Ishikawa (cell line): ENCODE results near the gene CLCA2.

Source experiments
- CEBPB ChIP-seq: IDR thresholded peaks from 2 replicates; pipeline ENCODE4 v1.6.1; 2012
- CREB1 ChIP-seq: IDR thresholded peaks from 2 replicates; pipeline ENCODE4 v1.6.1; 2012; ENCODE audit warnings: low read depth
- EGR1 ChIP-seq: IDR thresholded peaks from 2 replicates; pipeline ENCODE4 v1.6.1; 2012
- EP300 ChIP-seq: IDR thresholded peaks from 2 replicates; pipeline ENCODE4 v1.6.1; 2012; ENCODE audit warnings: borderline replicate concordance
- FOXM1 ChIP-seq: IDR thresholded peaks from 2 replicates; pipeline ENCODE4 v1.6.1; 2012; ENCODE audit warnings: low read depth, borderline replicate concordance
- MAX ChIP-seq: IDR thresholded peaks from 2 replicates; pipeline ENCODE4 v1.6.1; 2012
- NFIC ChIP-seq: IDR thresholded peaks from 2 replicates; pipeline ENCODE4 v1.6.1; 2012
- RAD21 ChIP-seq: IDR thresholded peaks from 2 replicates; pipeline ENCODE4 v1.6.1; 2012; ENCODE audit warnings: low read depth
- TCF12 ChIP-seq: IDR thresholded peaks from 2 replicates; pipeline ENCODE4 v1.6.1; 2012; ENCODE audit warnings: low read depth
- TEAD4 ChIP-seq: IDR thresholded peaks from 2 replicates; pipeline ENCODE4 v1.6.1; 2012
- YY1 ChIP-seq: IDR thresholded peaks from 2 replicates; pipeline ENCODE4 v1.6.1; 2012; ENCODE audit warnings: low read depth
- ZBTB7A ChIP-seq: IDR thresholded peaks from 2 replicates; pipeline ENCODE4 v1.6.1; 2012; ENCODE audit warnings: low read depth
- TF ChIP-seq, protein P1 (sequence below): IDR thresholded peaks from 2 replicates; pipeline ENCODE4 v1.6.1; 2012; ENCODE audit warnings: low read depth, mild to moderate bottlenecking

- TF ChIP-seq EGR1: no peak
- TF ChIP-seq FOXM1: no peak
- TF ChIP-seq RAD21: peak; percentile 38; the same call in 1 of the 2 replicates
- TF ChIP-seq CEBPB: no peak
- TF ChIP-seq CREB1: no peak
- no peak for TF ChIP-seq MAX
- no peak for TF ChIP-seq TCF12
- TF ChIP-seq, protein P1, sequence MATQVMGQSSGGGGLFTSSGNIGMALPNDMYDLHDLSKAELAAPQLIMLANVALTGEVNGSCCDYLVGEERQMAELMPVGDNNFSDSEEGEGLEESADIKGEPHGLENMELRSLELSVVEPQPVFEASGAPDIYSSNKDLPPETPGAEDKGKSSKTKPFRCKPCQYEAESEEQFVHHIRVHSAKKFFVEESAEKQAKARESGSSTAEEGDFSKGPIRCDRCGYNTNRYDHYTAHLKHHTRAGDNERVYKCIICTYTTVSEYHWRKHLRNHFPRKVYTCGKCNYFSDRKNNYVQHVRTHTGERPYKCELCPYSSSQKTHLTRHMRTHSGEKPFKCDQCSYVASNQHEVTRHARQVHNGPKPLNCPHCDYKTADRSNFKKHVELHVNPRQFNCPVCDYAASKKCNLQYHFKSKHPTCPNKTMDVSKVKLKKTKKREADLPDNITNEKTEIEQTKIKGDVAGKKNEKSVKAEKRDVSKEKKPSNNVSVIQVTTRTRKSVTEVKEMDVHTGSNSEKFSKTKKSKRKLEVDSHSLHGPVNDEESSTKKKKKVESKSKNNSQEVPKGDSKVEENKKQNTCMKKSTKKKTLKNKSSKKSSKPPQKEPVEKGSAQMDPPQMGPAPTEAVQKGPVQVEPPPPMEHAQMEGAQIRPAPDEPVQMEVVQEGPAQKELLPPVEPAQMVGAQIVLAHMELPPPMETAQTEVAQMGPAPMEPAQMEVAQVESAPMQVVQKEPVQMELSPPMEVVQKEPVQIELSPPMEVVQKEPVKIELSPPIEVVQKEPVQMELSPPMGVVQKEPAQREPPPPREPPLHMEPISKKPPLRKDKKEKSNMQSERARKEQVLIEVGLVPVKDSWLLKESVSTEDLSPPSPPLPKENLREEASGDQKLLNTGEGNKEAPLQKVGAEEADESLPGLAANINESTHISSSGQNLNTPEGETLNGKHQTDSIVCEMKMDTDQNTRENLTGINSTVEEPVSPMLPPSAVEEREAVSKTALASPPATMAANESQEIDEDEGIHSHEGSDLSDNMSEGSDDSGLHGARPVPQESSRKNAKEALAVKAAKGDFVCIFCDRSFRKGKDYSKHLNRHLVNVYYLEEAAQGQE: no peak
- no peak for TF ChIP-seq TEAD4
- TF ChIP-seq EP300: no peak
- no peak for TF ChIP-seq ZBTB7A
- no peak for TF ChIP-seq YY1
- no peak for TF ChIP-seq NFIC
Measured at GRCh38 chr1:86499987-86500593, 76.1 kb downstream of the CLCA2 start.
